GM21737 (cell line): Measurements from ENCODE around the gene F10.
"Not testable (repeated sequence)": the region's sequence is repeated elsewhere in the genome, so short reads cannot be mapped to it uniquely, and the experiment has no call there.

ENCODE experiments used
- ATAC-seq: cut with Tn5 transposase; IDR thresholded peaks from one replicate; pipeline ENCODE4 v1.9.1; 2021; ENCODE audit warnings: mild to moderate bottlenecking, moderate library complexity; ENCODE audit not compliant: unreplicated experiment

F10 gene

DNA sequence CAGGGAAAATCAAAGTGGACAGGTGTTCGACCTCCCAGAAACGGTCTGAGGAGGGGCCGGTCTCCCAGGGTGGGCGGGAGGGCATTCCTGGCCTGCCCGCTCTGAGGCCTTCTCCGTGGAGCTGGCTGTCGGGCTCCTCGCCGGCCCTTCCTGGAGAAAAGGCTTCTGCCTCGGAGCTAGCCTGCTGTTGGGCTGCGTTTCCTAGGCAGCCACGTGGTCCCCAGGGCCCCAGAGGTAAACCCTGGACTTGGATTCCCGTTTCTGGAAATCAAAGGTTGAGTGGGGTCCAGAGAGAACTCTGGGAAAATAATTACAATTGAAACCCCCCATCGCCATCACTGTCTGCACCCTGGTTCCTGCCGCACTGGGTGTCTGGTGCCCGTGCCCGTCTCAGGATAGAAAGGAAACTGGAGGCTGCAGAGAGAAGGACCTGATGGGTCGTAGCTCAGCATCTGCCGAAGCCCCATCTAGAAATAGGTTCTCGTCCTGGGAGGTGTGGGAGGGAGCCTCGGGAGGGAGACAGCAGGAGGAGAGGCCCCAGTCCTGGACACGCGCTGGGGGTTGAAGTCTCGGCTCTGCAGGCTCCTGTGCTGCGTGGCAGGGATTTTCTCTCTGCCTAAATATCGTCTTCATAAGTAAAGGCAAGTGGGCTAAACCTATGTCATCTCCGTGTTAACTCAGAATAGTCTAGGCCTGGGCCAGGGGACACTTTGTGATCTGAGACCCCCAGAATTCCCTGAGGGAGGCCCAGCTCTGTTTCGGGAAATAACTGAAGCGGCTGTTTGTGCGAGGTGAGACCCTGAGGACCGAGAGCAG, 28.2 kb downstream of the F10 start:
- ATAC-seq = no peak

DNA sequence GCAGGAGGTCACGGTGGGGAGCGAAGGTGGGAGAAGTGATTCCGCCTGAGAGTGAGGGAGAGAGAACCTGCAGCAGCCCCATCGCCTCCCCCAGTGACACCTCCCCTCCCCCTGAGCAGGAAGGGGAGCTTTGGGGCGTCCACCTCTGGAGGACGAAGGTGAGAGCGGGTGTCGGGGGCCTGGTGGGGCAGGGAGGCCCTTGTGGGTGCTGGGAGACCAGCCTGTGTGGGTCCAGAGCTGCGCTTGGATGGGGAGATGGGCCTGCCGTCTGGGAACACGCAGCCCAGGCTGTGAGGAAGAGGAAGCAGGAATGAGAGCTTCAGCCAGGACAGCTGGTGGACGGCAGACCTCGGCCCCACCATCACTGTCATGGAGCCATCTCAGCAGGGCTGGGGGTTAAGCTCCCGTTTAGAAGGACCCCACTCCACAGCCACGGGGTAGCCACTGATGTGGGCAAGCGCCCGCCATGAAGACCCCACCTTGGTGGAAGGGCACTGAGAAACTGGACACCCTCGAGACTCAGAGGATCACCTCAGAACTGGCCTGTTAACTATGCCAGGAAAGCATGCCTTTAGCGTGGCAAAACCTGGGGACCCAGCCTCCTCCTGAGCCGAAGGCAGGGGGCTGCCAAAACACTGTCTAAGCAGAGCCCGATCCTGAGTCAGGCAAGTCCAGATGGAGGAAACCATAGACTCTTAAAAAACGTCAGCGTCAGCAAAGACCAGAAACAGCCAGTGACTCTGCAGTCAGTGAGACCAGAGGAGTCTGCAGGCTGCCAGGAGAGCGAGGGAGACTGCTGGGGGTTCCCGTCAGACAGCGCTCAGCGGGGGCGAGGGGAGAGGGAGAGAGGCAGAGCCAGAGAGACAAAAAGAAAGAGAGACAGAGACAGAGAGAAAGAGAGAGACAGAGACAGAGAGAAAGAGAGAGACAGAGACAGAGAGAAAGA, 29.4 kb downstream of the F10 start:
- ATAC-seq = no peak

DNA sequence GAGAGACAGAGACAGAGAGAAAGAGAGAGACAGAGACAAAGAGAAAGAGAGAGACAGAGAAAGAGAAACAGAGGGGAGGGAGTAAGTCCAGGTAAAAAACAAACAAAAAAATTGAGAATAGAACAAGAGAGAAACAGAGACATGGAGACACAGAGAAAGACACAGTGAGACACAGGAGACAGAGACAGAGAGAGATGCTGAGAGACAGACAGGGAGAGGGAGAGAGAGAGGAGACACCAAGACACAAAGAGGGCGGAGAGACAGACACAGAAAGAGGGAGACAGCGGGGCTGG, 30.0 kb downstream of the F10 start:
- ATAC-seq = no peak

DNA sequence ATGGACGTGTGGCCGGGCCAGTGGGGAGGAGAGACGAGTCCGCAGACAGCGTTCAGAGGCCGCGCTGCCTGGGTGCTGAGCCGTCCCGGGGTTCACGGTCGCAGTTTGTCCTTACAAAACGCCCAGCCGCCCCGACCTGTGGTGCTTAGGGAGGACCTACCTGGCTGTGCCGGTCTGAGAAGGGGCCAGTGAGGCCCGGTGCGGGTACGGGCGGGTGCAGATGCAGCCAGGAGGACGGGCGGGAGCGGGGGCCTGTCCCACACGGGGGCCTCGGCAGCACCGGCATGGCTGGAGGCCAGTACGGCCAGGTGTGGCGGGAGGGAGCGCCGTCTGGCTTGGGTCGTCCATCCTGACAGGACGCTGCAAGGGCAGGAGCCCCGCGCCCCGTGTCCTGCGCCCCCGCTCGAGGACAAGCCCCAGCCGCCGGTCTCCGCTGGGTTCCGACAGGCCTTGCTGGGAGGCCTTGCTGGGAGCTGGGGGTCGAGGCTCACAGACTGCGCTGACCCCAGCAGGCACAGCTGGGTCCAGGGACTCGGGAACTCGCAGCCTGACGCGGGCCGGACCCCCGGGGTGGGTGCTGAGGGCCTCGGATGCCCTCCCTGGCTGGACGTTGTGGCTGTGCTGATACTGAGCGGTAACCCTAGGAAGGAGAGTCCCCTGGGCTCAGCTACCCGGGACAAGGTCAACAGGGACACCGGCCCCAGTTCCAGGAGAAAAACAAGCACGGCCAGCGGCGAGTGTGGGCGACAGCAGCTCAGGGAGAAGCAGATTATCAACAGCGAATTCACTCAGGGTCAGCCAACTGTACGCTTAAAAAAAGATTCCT, 30.6 kb downstream of the F10 start:
- ATAC-seq = peak; percentile 19

DNA sequence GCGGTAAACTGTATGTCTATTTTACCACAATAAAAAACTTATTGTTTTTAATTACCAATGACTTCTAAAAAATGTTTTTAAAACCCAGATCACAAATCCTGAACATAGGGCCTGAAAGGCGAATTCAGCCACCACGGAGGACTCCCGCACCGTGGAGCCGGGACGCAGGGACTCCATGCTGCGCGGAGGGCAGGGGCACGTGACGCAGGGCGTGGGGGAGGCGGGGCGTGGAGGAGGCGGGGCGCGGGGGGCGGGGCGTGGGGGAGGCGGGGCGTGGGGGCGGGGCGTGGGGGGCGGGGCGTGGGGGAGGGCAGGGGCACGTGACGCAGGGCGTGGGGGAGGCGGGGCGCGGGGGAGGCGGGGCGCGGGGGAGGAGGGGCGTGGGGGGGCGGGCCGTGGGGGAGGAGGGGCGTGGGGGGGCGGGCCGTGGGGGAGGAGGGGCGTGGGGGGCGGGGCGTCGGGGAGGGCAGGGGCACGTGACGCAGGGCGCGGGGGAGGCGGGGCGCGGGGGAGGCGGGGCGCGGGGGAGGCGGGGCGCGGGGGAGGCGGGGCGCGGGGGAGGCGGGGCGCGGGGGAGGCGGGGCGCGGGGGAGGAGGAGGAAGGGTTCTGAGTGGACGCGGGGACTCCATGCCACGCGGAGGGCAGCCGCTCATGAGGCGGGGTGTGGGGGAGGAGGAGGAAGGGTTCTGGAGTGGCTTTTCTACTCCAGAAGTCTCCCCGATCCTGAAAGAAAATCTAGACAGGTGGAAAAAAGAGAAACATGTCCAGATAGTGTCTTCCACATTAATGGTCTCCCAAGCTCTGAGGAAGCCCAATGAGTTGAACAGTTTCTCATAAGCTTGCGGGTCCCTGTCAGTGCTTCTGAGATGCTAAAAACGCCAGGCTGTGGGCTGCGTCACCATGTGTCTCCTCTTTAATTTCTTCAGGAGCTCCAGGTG, 31.5 kb downstream of the F10 start:
- ATAC-seq = peak; percentile 56

DNA sequence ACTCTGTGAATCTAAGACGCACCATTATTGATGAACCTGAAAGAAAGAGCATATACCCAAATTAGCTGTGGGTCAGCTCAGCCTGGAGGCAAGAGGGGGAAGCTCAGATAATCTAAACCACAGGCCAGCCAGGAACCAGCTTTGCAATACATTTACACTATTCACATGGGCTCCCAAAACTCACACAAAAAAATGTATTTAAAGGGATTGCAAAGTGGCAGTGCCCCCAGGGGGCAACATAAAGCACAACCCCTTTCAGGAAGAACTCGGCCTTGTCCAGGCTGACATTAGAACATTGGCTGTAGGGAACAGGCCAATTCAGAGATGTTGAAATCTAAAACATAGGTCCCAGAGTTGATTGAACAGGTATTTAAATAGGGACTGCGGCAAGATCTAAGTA, 32.6 kb downstream of the F10 start:
- no peak for ATAC-seq

DNA sequence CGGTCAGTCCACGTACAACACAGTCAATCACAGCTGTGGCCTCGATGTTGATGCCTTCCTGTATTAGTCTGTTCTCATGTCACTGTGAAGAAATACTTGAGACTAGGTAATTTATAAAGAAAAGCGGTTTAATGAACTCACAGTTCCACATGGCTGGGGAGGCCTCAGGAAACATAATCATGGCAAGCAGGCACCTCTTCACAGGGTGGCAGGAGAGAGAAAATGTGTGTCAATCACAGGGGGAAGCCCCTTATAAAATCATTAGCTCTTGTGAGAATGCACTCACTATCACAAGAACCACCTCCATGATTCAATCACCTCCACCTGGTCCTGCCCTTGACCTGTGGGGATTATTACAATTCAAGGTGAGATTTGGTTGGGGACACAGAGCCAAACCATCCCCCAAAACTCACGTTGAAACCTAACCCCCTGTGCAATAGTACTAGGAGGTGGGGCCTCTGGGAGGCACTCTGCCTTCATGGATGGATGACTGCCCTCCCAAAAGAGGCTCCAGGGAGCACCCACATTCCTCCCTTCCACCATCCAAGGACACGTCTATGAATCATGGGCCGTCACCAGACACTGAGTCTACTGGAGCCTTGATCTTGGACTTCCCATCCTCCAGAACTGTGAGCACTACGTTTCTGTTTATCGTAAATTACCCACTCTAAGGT, 33.5 kb downstream of the F10 start:
- no peak for ATAC-seq

DNA sequence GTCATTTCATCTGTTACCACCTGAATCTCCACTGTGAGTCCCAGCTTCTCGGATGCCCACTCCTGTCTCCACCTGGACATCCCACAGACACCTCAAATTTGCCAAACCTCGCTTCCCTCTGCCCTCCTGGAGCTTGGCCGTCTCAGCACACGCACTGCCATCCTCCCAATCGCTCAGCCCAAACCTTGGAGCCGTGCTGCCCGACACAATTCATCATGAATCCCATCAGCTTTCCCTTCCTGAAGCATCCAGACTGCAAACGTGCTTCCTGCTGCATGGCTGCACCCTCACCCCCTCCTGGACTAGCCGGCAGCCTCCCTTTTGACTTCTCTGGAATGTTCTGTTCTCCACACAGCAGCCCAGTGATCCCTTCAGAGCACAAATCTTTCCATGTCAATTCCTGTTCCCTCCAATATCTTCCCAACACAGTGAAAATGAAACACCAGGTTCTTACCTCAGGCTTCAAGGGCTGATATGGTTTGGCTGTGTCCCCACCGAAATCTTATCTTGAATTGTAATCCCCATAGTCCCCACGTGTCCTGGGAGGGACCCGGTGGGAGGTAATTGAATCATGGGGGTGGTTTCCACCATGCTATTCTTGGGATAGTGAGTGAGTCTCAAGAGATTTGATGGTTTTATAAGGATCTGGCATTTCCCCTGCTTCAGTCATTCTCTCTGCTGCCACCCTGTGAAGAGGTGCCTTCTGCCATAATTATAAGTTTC, 34.8 kb downstream of the F10 start:
- no peak for ATAC-seq

DNA sequence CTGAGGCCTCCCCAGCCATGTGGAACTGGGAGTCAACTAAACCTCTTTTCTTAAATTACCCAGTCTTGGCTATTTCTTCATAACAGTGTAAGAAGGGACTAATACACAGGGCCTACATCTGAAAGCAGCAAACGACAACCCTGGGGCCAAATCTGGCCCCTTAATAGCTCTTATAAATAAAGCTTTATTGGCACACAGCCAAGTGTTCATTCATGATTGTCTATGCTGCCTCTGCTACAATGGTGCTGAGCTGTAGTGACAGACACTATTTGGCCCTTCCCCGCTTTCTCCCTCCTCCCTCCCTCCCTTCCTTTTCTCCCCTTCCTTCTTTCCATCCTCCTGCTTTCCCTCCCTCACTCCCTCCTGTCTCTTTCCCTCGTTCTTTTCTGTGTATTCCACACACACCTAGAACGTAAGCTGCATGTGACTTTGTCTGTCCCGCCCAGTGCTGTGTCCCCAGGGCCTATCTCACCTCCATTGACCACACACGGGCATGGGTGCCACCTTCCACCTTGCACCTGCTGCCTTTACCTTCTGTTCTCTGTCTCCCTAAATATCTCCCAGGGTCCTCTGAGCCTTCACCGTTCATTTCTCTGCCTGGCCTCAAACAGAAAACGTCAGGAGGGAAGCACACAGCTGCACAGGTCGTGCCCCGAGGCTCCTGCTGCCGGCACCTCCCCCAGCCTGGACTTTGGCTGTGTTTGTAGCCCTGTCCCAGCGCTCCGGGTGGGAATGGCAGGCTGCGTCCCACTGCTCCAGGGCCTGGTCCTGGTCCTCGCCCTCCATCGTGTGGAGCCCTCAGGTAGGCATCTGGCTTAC, 35.5 kb downstream of the F10 start, which contains the start of gene PROZ:
PROZ (plus strand) TSS at position 720 of the 819 bp plus-strand sequence; CDS start at position 733, 13 bp downstream.
- ATAC-seq = no peak

DNA sequence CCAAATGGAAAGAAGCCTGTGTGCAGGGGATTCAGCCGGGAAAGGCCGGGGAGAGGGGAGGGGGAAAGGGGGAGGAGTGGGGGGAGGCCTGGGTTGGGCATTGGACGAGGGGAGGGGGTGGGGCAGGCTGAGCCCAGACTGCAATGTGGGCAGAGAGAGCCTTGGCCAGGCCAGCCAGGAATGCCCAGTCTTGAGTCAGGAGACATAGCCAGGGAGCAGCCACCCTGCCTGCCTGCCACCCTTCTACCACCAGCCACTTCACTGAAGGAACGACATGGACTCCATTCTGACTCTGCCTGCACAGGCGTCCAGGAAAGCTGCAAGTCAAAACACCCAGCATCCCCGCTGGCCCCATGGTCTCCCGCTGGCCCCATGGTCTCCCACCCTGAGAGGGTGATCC, 36.3 kb downstream of the F10 start:
- no peak for ATAC-seq

DNA sequence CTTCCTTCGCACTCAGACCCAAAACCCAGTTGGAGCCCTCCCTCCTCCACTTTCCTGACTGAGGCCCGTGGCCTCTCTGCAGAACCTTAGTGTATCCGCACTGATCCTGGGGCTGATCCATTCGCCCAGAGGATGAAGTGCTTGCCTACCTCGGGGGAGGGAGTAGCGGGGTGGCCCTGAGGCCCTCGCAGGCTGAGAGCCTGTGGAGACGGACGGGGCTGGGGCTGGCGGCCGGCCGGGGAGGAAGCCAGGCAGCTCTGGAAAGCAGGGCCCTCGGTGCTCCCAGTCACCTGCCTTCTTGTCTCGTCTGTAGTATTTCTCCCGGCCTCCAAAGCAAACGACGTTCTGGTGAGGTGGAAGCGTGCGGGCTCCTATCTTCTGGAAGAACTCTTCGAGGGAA, 37.1 kb downstream of the F10 start:
- no peak for ATAC-seq

DNA sequence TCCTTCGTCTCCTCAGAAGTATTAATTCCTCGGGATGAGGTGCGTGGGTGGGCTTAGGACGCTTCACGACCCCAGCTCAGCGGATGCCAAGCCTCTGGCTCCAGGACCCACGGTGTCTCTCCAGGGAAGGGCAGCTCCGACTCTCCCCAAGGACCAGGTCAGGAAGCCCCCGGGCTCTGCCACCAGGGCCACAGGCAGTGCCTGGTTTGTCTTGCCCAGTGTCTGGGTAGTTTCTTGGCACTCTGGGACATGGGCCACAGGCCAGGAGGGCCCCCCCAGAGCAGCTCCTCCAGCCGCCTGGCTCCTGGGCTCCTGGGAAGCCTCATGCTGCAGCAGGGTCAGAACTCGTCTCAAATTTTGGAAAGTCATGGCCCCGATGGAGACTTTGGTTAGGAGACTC, 38.4 kb downstream of the F10 start:
- no peak for ATAC-seq

DNA sequence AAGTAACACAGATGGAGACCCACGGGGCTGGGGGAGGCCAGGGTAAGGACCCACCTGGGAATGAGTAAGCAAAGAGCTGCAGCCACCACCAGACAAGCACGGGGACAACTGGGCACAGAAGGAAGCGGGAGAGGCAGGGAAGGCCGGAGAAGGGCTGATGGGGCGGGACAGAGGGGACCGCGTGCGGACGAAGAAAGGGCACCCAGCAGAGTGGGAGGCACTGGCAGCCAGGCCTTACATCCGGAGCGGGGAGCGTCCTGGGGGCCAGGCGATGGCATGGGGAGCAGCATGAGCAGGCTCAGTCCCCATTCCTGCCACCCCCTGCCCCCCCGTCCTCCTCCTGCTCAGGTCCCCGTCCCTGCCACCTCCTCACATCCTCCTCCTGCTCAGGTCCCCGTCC, 38.8 kb downstream of the F10 start:
- ATAC-seq = no peak

DNA sequence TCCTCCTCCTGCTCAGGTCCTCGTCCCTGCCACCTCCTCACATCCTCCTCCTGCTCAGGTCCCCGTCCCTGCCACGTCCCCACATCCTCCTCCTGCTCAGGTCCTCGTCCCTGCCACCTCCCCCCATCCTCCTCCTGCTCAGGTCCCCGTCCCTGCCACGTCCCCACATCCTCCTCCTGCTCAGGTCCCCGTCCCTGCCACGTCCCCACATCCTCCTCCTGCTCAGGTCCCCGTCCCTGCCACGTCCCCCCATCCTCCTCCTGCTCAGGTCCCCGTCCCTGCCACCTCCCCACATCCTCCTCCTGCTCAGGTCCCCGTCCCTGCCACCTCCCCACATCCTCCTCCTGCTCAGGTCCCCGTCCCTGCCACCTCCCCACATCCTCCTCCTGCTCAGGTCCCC, 39.4 kb downstream of the F10 start:
- not testable (repeated sequence) for ATAC-seq

DNA sequence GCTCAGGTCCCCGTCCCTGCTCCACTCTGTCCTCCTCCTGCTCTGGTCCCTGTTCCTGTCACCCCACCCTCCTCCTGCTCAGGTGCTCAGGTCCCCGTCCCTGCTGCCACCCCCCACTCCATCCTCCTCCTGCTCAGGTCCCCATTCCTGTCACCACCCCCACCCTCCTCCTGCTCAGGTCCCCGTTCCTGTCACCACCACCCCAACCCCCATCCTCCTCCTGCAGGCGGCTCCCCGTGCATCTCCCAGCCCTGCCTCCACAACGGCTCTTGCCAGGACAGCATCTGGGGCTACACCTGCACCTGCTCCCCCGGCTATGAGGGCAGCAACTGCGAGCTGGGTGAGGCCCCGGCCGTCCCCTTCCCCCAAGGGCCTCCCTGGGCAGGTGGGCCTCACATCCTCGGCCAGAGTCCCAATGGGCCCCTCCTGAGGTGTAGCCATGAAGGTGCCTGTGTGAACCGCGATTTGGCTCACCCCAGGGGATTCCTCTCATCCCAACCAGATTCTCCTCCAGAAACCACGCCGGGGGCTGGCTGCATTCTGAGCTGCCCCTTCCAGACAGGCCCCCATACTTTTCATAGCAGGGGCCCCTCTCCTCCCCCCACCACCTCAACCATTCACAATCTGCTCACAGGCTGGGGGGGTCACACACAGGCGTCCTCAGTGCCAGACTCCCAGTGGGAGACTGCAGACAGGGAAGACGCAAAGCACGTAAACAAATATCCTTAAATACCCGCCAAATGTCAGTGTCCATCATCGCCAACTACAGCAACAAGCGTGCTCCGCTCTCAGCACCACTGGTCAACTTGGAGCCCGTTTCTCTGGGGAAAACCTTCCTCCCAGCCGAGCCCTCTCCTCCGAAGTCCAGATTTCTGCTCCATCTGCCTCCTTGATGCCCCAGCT, 40.4 kb downstream of the F10 start:
- ATAC-seq = no peak

DNA sequence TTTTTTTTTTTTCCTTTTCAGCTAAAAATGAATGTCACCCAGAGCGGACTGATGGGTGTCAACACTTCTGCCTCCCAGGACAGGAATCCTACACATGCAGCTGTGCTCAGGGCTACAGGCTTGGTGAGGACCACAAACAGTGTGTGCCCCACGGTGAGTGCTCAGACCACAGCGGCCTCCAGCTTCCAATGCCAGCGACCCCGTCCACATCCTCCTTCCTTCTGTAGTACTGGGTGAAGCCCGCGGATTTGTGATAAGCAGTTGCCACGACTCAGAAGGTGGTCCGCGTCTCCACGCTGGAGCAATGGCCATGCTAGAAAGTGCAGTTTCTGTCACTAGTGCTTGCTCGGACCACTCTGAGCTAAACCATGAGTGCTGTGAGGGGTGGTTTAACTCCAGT, 41.9 kb downstream of the F10 start:
- no peak for ATAC-seq

DNA sequence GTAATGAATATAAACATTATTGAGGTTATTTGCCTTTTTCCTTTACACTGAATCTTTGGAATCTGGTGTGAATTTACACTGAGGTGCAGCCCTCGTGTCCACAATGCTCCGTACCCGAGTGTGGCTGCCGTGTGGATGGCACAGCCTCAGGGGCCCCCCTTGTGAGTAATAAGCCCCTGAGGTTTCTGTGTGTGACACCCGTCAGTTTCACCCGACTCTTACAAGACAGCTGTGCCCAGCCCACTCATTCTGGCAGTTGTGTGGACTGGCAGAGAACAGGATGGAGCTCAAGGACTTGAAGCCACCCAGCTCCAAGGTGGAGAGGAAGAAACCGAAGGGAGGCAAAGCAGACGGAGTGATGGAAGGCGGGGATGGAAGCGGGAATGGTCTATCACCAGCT, 43.7 kb downstream of the F10 start:
- ATAC-seq = no peak
